H9 (cell line): ENCODE measurements around the gene ECE2. TPM values are rescaled to one million over a fixed set of nuclear protein-coding genes. Genes with fewer than 3 reads are reported as not detected.

Experiments used
- DNase-seq: peaks from one replicate; pipeline ENCODE4 v3.0.0-alpha.2; 2017
- H2AFZ ChIP-seq: one replicate; pipeline ENCODE4 v1.6.1; 2013; ENCODE audit warnings: mild to moderate bottlenecking, low read length, control low read depth, moderate library complexity
- H2AK5ac ChIP-seq: 2 replicates; pipeline ENCODE4 v1.6.1; 2013; ENCODE audit warnings: low read length, control low read depth, mixed read lengths; ENCODE audit not compliant: insufficient read length
- H2BK120ac ChIP-seq: one replicate; pipeline ENCODE4 v1.6.1; 2013; ENCODE audit warnings: low read depth, mild to moderate bottlenecking, low read length, control low read depth, inconsistent platforms; ENCODE audit not compliant: poor library complexity, severe bottlenecking
- H2BK12ac ChIP-seq: 2 replicates; pipeline ENCODE4 v1.6.1; 2013; ENCODE audit warnings: low read length, control low read depth, mixed read lengths, low read depth; ENCODE audit not compliant: insufficient read length
- H2BK15ac ChIP-seq: 2 replicates; pipeline ENCODE4 v1.6.1; 2013; ENCODE audit warnings: low read depth, low read length, control low read depth
- H2BK20ac ChIP-seq: one replicate; pipeline ENCODE4 v1.6.1; 2013; ENCODE audit warnings: low read depth, mild to moderate bottlenecking, low read length, control low read depth, inconsistent platforms; ENCODE audit not compliant: poor library complexity, severe bottlenecking
- H2BK5ac ChIP-seq: 2 replicates; pipeline ENCODE4 v1.6.1; 2013; ENCODE audit warnings: low read length, control low read depth, mixed read lengths; ENCODE audit not compliant: insufficient read length
- H3K14ac ChIP-seq: 2 replicates; pipeline ENCODE4 v1.6.1; 2013; ENCODE audit warnings: low read length, control low read depth; ENCODE audit not compliant: insufficient read depth
- H3K18ac ChIP-seq: 2 replicates; pipeline ENCODE4 v1.6.1; 2013; ENCODE audit warnings: low read depth, mild to moderate bottlenecking, mixed read lengths, low read length, control low read depth; ENCODE audit not compliant: insufficient read length
- H3K23ac ChIP-seq: 2 replicates; pipeline ENCODE4 v1.6.1; 2013; ENCODE audit warnings: low read length, control low read depth, mixed read lengths, low read depth; ENCODE audit not compliant: insufficient read length
- H3K23me2 ChIP-seq: 2 replicates; pipeline ENCODE4 v1.6.1; 2013; ENCODE audit warnings: low read depth, mild to moderate bottlenecking, mixed read lengths, low read length, control low read depth; ENCODE audit not compliant: insufficient read length, poor library complexity, severe bottlenecking
- H3K27ac ChIP-seq: 2 replicates; pipeline ENCODE4 v1.5.1; 2013; ENCODE audit warnings: low read length, control low read depth, mixed read lengths, low read depth; ENCODE audit not compliant: insufficient read length
- H3K27me3 ChIP-seq: 2 replicates; pipeline ENCODE4 v1.6.1; 2013; ENCODE audit warnings: low read length, control low read depth, inconsistent platforms; ENCODE audit not compliant: insufficient read depth
- H3K4ac ChIP-seq: 2 replicates; pipeline ENCODE4 v1.6.1; 2013; ENCODE audit warnings: low read depth, mild to moderate bottlenecking, control low read depth, inconsistent platforms, low read length, moderate library complexity
- H3K4me1 ChIP-seq: 2 replicates; pipeline ENCODE4 v1.6.1; 2013; ENCODE audit warnings: low read length, control low read depth, inconsistent platforms; ENCODE audit not compliant: insufficient read depth
- H3K4me2 ChIP-seq: 2 replicates; pipeline ENCODE4 v1.6.1; 2013; ENCODE audit warnings: low read length, control low read depth, mixed read lengths; ENCODE audit not compliant: insufficient read length, insufficient read depth
- H3K56ac ChIP-seq: 2 replicates; pipeline ENCODE4 v1.6.1; 2013; ENCODE audit warnings: low read depth, mild to moderate bottlenecking, mixed read lengths, low read length, control low read depth; ENCODE audit not compliant: insufficient read length
- H3K79me1 ChIP-seq: 2 replicates; pipeline ENCODE4 v1.6.1; 2013; ENCODE audit warnings: low read depth, mild to moderate bottlenecking, moderate library complexity, low read length, control low read depth, inconsistent platforms; ENCODE audit not compliant: insufficient read depth, poor library complexity, severe bottlenecking
- H3K79me2 ChIP-seq: 2 replicates; pipeline ENCODE4 v1.6.1; 2013; ENCODE audit warnings: low read length, control low read depth, inconsistent platforms; ENCODE audit not compliant: insufficient read depth
- H3K9ac ChIP-seq: 2 replicates; pipeline ENCODE4 v1.6.1; 2013; ENCODE audit warnings: low read length, control low read depth, mixed read lengths; ENCODE audit not compliant: insufficient read length; ENCODE audit errors: extremely low read depth
- H3K9me3 ChIP-seq: one replicate; pipeline ENCODE4 v1.6.1; 2013; ENCODE audit warnings: low read depth, low read length, inconsistent platforms; ENCODE audit not compliant: control insufficient read depth
- H3T11ph ChIP-seq: one replicate; pipeline ENCODE4 v1.6.1; 2013; ENCODE audit warnings: mild to moderate bottlenecking, low read length, control low read depth, inconsistent platforms
- H4K20me1 ChIP-seq: one replicate; pipeline ENCODE4 v1.6.1; 2013; ENCODE audit not compliant: control insufficient read depth, insufficient read length, insufficient read depth
- H4K5ac ChIP-seq: 2 replicates; pipeline ENCODE4 v1.6.1; 2013; ENCODE audit warnings: low read depth, mild to moderate bottlenecking, mixed read lengths, low read length, control low read depth; ENCODE audit not compliant: insufficient read length
- H4K8ac ChIP-seq: replicated peaks from 2 replicates; pipeline ENCODE4 v1.6.1; 2013; ENCODE audit warnings: low read length, control low read depth, mixed read lengths, low read depth; ENCODE audit not compliant: insufficient read length
- H4K91ac ChIP-seq: 2 replicates; pipeline ENCODE4 v1.6.1; 2013; ENCODE audit warnings: low read depth, mild to moderate bottlenecking, moderate library complexity, mixed read lengths, low read length, control low read depth; ENCODE audit not compliant: insufficient read length
- H3K27ac Mint-ChIP-seq, 3 experiments: 2 replicates in 2 of 3; 3 replicates in 1 of 3; pipeline ENCODE4 v1.8.0; 2020 to 2021; ENCODE audit warnings: mixed read lengths in 3 of 3, mild to moderate bottlenecking in 1 of 3, moderate library complexity in 1 of 3
- H3K27me3 Mint-ChIP-seq: 2 replicates; pipeline ENCODE4 v1.8.0; 2021; ENCODE audit warnings: low read depth, mild to moderate bottlenecking, moderate library complexity, mixed read lengths
- H3K36me3 Mint-ChIP-seq, 3 experiments: 2 replicates in 2 of 3; 3 replicates in 1 of 3; pipeline ENCODE4 v1.8.0; 2020 to 2021; ENCODE audit warnings: low read depth in 3 of 3, mixed read lengths in 3 of 3; ENCODE audit not compliant: insufficient read depth in 1 of 3
- H3K4me1 Mint-ChIP-seq, 2 experiments: 2 replicates each; pipeline ENCODE4 v1.8.0; 2020; ENCODE audit warnings: mixed read lengths in 2 of 2
- H3K4me3 Mint-ChIP-seq, 2 experiments: 2 replicates in 1 of 2; 3 replicates in 1 of 2; pipeline ENCODE4 v1.8.0; 2020 to 2021; ENCODE audit warnings: mild to moderate bottlenecking in 2 of 2, mixed read lengths in 2 of 2, moderate library complexity in 1 of 2
- H3K9me3 Mint-ChIP-seq, 2 experiments: 2 replicates in 1 of 2; 3 replicates in 1 of 2; pipeline ENCODE4 v1.8.0; 2020; ENCODE audit warnings: mild to moderate bottlenecking in 2 of 2, mixed read lengths in 2 of 2, moderate library complexity in 1 of 2
- WGBS: extraction: QIAGEN DNeasy Blood & Tissue Kit; methylation state at CpG from one replicate; pipeline ENCODE4 v1.1.7; 2013; ENCODE audit warnings: missing lambda C conversion rate, low lambda C conversion rate, mixed read lengths; ENCODE audit not compliant: insufficient read length; ENCODE audit errors: extremely low coverage; 5-methylcytosine and 5-hydroxymethylcytosine counted together
- total RNA-seq: library from RNA; stranded (reverse); gene quantifications from 2 replicates; pipeline ENCODE4 v1.2.1, GENCODE V29; 2021
- TF ChIP-seq, protein P1 (sequence below): fragments of 200-600 bp; sonication (generic); conservative IDR thresholded peaks from 3 replicates; pipeline ENCODE4 v1.8.0; 2021; ENCODE audit warnings: antibody characterized with exemption, mild to moderate bottlenecking

Gene ECE2
- total RNA-seq, 1 experiment from 2014 or later, result not detected

DNA sequence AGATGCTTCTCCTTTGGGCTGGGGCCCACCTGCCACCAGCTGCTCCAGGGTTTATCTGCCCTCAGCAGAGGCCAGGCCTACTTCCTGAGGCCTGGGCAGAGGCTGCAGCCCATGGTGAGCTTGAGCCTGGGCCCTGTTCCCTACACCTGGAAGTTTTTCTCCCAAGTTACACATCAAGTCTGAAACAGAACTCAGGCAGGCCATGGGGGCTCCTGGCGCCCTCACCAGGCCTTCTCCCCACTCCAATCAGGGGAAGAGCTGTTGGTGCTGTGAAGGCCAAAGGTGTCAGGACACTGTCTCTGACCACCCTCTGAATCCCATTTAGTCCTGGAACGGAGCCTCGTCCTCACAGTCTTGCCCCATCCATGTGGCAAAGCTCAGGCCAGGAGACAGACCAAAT lies 39.2 kb upstream of the ECE2 start:
- Histone ChIP-seq H2BK120ac (no peak overlapping the region), H2AK5ac (no peak overlapping the region), H2BK15ac (no peak overlapping the region), H3K4me2 (no peak overlapping the region), H4K20me1 (no peaks in the 10 kb centered on the region), H3K79me2 (no peaks in the 10 kb centered on the region), H4K91ac (no peak overlapping the region), H2AFZ (no peak overlapping the region), H4K8ac (no peak overlapping the region), H2BK5ac (no peak overlapping the region), H3K27me3 (peaks cover 9% of the 10 kb centered on the region), H3K9ac (no peak overlapping the region), H3K4me1 (no peaks in the 10 kb centered on the region), H4K5ac (no peak overlapping the region), H2BK12ac (no peak overlapping the region), H3K9me3 (no peaks in the 10 kb centered on the region), H3K79me1 (no peaks in the 10 kb centered on the region), H2BK20ac (no peak overlapping the region), H3K4ac (no peak overlapping the region), H3T11ph (no peak overlapping the region), H3K27ac (no peak overlapping the region), H3K23me2 (no peaks in the 10 kb centered on the region), H3K18ac (no peak overlapping the region), H3K23ac (no peak overlapping the region), H3K14ac (no peak overlapping the region), H3K56ac (no peak overlapping the region)
- no peak overlapping the region for H3K27ac Mint-ChIP-seq
- peaks cover 23% of the 10 kb centered on the region for H3K27me3 Mint-ChIP-seq
- DNase-seq, result no peak
- TF ChIP-seq, protein P1, sequence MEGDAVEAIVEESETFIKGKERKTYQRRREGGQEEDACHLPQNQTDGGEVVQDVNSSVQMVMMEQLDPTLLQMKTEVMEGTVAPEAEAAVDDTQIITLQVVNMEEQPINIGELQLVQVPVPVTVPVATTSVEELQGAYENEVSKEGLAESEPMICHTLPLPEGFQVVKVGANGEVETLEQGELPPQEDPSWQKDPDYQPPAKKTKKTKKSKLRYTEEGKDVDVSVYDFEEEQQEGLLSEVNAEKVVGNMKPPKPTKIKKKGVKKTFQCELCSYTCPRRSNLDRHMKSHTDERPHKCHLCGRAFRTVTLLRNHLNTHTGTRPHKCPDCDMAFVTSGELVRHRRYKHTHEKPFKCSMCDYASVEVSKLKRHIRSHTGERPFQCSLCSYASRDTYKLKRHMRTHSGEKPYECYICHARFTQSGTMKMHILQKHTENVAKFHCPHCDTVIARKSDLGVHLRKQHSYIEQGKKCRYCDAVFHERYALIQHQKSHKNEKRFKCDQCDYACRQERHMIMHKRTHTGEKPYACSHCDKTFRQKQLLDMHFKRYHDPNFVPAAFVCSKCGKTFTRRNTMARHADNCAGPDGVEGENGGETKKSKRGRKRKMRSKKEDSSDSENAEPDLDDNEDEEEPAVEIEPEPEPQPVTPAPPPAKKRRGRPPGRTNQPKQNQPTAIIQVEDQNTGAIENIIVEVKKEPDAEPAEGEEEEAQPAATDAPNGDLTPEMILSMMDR, result no peak
- WGBS, result no CpG with 5 or more reads among the region's 3 CpGs
- no peak overlapping the region for H3K4me3 Mint-ChIP-seq
- H3K9me3 Mint-ChIP-seq, result no peaks in the 10 kb centered on the region
- H3K36me3 Mint-ChIP-seq, result no peaks in the 10 kb centered on the region; a peak in 1 of 7 replicates
- H3K4me1 Mint-ChIP-seq, result 0 out of 4 replicates have a peak, but pooled peaks cover 0 to 4% of the 10 kb centered on the region in 2 experiments
